Mesothelial cell of epicardium (in vitro differentiated cells): Measurements from ENCODE around the gene KRT72. TPM values are rescaled to one million over a fixed set of nuclear protein-coding genes. Genes with fewer than 3 reads are reported as not detected.

Source experiments
- DNase-seq, 2 experiments: peaks; one replicate each; pipeline ENCODE4 v3.0.0; 2021; ENCODE audit warnings: low spot score in 2 of 2; ENCODE audit not compliant: unreplicated experiment in 2 of 2
- H3K27ac Mint-ChIP-seq: 2 replicates; pipeline ENCODE4 v1.8.0; 2021; ENCODE audit warnings: mixed read lengths
- H3K27me3 Mint-ChIP-seq: 2 replicates; pipeline ENCODE4 v1.8.0; 2021; ENCODE audit warnings: low read depth, mixed read lengths
- H3K36me3 Mint-ChIP-seq: 2 replicates; pipeline ENCODE4 v1.8.0; 2021; ENCODE audit warnings: mixed read lengths
- H3K4me1 Mint-ChIP-seq: 2 replicates; pipeline ENCODE4 v1.8.0; 2021; ENCODE audit warnings: mixed read lengths
- H3K4me3 Mint-ChIP-seq: 2 replicates; pipeline ENCODE4 v1.8.0; 2021; ENCODE audit warnings: mild to moderate bottlenecking, moderate library complexity, mixed read lengths
- H3K9me3 Mint-ChIP-seq: 2 replicates; pipeline ENCODE4 v1.8.0; 2021; ENCODE audit warnings: mixed read lengths
- total RNA-seq: library from RNA; stranded (reverse); gene quantifications from 3 replicates; pipeline ENCODE4 v1.2.1, GENCODE V29; 2021
- TF ChIP-seq, protein P1 (sequence below): fragments of 200-600 bp; sonication (generic); IDR thresholded peaks from one replicate; pipeline ENCODE4 v1.5.0; 2021; ENCODE audit warnings: antibody characterized with exemption; ENCODE audit not compliant: unreplicated experiment

Gene KRT72
- total RNA-seq, 1 donor from 2014 or later, result not detected

DNA sequence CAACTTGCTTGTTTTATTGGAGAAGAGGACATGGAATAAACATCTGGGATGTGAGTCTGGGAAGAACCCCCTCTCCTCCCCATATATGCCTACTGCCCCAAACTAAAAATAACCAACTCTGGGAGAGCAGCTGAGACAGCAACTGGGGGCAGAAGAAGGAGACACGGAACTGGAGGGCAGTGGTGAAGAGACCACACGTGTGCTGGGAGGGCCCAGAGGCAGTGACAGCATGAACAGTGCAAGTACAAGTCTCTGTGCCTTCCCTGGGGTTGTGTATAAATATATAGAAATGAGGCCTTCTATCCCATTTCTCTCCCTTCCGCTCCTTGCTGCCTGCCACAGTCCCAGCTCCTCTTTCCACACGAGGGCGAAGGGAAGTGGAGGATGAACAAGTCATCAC is 21.1 kb upstream of the KRT72 start:
- TF ChIP-seq, protein P1, sequence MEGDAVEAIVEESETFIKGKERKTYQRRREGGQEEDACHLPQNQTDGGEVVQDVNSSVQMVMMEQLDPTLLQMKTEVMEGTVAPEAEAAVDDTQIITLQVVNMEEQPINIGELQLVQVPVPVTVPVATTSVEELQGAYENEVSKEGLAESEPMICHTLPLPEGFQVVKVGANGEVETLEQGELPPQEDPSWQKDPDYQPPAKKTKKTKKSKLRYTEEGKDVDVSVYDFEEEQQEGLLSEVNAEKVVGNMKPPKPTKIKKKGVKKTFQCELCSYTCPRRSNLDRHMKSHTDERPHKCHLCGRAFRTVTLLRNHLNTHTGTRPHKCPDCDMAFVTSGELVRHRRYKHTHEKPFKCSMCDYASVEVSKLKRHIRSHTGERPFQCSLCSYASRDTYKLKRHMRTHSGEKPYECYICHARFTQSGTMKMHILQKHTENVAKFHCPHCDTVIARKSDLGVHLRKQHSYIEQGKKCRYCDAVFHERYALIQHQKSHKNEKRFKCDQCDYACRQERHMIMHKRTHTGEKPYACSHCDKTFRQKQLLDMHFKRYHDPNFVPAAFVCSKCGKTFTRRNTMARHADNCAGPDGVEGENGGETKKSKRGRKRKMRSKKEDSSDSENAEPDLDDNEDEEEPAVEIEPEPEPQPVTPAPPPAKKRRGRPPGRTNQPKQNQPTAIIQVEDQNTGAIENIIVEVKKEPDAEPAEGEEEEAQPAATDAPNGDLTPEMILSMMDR, result no peak
- peaks cover 7% of the 10 kb centered on the region for H3K9me3 Mint-ChIP-seq
- H3K36me3 Mint-ChIP-seq, result no peaks in the 10 kb centered on the region
- peaks cover 76% of the 10 kb centered on the region for H3K27me3 Mint-ChIP-seq
- no peak overlapping the region for H3K27ac Mint-ChIP-seq
- no peak overlapping the region for H3K4me3 Mint-ChIP-seq
- no peak for DNase-seq
- H3K4me1 Mint-ChIP-seq, result no peaks in the 10 kb centered on the region

- Mint-ChIP-seq H3K36me3 (no peaks in the 10 kb centered on the region), H3K9me3 (peaks cover 7% of the 10 kb centered on the region), H3K27me3 (peaks cover 67% of the 10 kb centered on the region), H3K4me3 (no peak overlapping the region), H3K27ac (no peak overlapping the region), H3K4me1 (no peaks in the 10 kb centered on the region)
- TF ChIP-seq, protein P1, result no peak
- no peak for DNase-seq
Measured at GRCh38 chr12:52618866-52619265, 17.6 kb upstream of the KRT72 start.

GRCh38 chr12:52618216-52618615 is 17.0 kb upstream of the KRT72 start, which contains the start of gene KRT73:
KRT73 (minus strand) TSS chr12:52618559; CDS start chr12:52618524, 35 bp downstream.
- peaks cover 67% of the 10 kb centered on the region for H3K27me3 Mint-ChIP-seq
- no peak for DNase-seq
- H3K27ac Mint-ChIP-seq, result no peak within 1 kb of the TSS
- no peaks in the 10 kb centered on the region for H3K36me3 Mint-ChIP-seq
- H3K4me3 Mint-ChIP-seq, result no peak within 1 kb of the TSS
- TF ChIP-seq, protein P1, result no peak
- H3K9me3 Mint-ChIP-seq, result peaks cover 6% of the 10 kb centered on the region
- no peaks in the 10 kb centered on the region for H3K4me1 Mint-ChIP-seq

GRCh38 chr12:52617403-52617785 is 16.1 kb upstream of the KRT72 start:
- Mint-ChIP-seq H3K9me3 (no peaks in the 10 kb centered on the region), H3K27me3 (peaks cover 66% of the 10 kb centered on the region), H3K4me1 (no peaks in the 10 kb centered on the region), H3K27ac (no peak overlapping the region), H3K4me3 (no peak overlapping the region), H3K36me3 (no peaks in the 10 kb centered on the region)
- TF ChIP-seq, protein P1, result no peak
- no peak for DNase-seq

DNA sequence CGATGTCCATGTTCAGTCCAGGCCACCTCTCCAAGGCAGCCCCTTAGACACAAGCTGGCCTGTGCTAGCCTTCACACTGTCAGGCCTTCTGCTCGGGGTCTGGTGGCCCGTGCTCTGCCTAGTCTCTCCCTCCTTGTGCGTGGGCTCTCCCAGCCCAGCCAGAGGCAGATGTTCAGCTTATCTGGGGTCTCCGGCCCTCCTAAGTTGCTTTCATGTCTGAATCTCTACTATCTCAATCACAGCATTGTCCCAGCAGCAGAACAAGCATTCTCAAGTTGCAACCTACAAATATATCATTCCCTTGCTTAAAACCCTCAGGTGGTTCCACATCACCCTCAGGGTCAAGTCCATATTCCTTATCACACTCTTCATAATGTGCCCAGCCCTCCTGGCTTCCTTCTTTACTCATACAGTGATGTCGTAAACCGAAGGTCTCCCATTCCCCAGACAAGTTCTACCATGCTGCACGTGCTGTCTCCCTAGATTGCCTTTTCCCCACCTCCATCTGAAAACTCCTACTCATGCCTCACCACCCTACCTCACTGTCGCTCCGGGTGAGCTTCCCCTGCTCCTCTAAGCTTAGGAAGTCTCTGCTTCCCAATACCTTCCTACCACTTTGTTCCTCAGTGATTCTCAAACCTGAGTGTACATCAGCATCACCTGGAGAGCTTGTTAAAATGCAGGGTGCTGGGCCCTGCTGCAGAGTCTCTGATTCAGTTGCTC is 15.6 kb upstream of the KRT72 start:
- no peaks in the 10 kb centered on the region for H3K4me1 Mint-ChIP-seq
- no peak overlapping the region for H3K4me3 Mint-ChIP-seq
- H3K27ac Mint-ChIP-seq, result no peak overlapping the region
- DNase-seq, result no peak
- no peaks in the 10 kb centered on the region for H3K36me3 Mint-ChIP-seq
- H3K27me3 Mint-ChIP-seq, result peaks cover 67% of the 10 kb centered on the region
- no peaks in the 10 kb centered on the region for H3K9me3 Mint-ChIP-seq
- TF ChIP-seq, protein P1, result no peak
